ENCODE results near the gene CHST8. TPM values are rescaled to one million over a fixed set of nuclear protein-coding genes. Genes with fewer than 3 reads are reported as not detected.
"Not testable (repeated sequence)": the region's sequence is repeated elsewhere in the genome, so short reads cannot be mapped to it uniquely, and the experiment has no call there.

The CHST8 gene
- total RNA-seq, 1 donor from 2014 or later: not detected

DNA sequence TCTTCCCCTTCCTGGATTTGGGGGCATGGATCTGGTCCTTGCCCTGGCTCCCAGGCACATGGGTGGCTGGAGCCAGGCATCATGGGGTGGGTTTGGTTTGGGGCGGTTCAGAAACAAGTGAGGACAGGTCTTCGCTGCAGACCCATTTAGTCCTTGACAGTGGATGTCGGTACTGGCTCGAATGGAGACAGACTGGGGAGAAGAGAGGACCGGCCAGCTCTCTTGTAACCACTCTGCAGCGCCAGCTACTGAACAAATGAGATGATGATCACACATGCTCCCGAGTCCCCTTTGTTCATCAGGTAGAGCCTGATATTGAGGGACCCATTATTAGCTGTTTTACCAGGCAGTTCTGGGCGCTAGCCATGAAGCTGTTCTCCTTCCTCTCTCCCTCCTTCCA is 64.5 kb downstream of the CHST8 start:
- H3K4me3 Mint-ChIP-seq: no peak overlapping the region
- intact Hi-C loops (cut with micrococcal nuclease): no loop called here
- H3K9me3 Mint-ChIP-seq: no peaks in the 10 kb centered on the region
- no peak for DNase-seq (ENCODE audit: low spot score)
- no peaks in the 10 kb centered on the region for H3K36me3 Mint-ChIP-seq (ENCODE audit: low read depth)
- no peak overlapping the region for H3K27ac Mint-ChIP-seq
- H3K4me1 Mint-ChIP-seq (ENCODE audit: low read depth): no peaks in the 10 kb centered on the region
- peaks cover 6% of the 10 kb centered on the region for H3K27me3 Mint-ChIP-seq (ENCODE audit: insufficient read depth)

DNA sequence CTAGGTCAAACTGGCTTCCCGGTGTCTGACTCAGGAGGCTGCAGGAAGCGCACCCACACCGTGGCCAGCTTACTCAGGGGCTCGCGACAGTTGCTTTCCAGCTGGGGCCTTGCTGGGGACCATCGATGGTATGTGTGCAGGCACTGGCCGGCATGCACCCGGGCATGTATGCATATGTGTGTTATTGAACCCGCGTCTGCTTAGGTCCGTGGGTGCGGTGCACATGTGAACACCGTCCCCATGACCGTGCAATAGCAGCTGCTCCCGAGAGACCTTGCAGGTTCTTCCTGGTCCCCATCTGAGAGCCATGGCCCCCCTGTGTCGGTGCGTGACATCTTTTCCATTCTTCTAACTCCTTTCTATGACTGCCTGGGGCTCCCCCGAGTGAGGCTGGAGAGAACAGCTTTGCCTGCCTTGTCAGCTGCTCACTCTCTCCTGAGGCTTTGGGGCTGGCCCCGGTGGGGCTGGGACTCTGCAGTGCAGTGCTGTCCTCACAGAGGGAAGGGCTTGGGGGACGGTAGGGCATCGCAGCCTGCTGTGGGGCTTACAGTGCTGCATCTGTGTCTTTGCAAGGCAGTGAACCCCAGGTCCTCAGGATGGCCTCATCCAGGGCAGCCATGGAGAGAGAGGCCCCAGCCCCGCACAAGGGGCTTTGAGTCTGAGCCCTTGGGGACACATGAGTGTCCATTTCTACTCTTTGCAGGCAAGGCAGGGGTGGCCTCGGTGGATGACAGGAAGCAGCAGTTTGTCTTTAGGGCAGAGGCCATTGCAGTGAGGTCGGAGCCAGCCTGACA is 65.1 kb downstream of the CHST8 start:
- Mint-ChIP-seq H3K4me1 (ENCODE audit: low read depth) (no peaks in the 10 kb centered on the region), H3K27ac (no peak overlapping the region), H3K27me3 (ENCODE audit: insufficient read depth) (peaks cover 6% of the 10 kb centered on the region), H3K4me3 (no peak overlapping the region), H3K36me3 (ENCODE audit: low read depth) (no peaks in the 10 kb centered on the region), H3K9me3 (no peaks in the 10 kb centered on the region)
- intact Hi-C loops (cut with micrococcal nuclease): no loop called here
- DNase-seq (ENCODE audit: low spot score): no peak

DNA sequence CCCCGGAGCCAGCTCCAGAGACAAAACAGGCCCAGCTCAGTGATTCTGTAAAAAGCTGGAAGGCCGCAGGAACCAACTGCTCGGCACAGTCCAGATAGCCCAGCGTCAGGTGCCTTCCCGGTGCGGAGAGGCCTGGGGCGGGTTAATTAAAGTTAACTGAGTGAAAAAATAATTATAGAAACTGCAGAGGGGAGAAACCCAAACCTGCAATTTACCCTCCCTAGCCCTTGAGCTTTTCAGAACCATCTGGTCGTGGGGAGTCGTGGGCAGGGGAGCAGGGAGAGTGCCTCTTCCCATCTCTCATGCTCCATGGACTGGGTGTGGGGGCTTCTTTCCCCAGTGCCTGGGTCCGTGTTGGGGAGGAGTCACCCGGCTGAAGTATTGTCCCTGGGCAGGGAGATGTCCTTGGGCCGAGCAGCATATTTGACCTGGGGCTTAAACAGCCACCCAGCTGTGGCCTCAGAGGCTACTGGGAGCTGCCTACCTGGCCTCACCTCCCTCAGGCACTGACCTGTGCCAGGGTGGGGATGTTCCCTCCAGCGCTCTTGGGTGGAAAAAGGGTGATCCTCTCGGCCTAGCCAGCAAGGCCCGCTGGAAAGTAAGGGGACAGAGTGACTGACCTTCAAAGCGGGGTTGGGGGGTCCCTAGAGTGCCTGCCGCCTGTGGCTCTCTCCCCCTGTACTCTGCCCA is 65.9 kb downstream of the CHST8 start:
- Mint-ChIP-seq H3K27ac (no peak overlapping the region), H3K36me3 (ENCODE audit: low read depth) (no peaks in the 10 kb centered on the region), H3K27me3 (ENCODE audit: insufficient read depth) (peaks cover 6% of the 10 kb centered on the region), H3K4me3 (no peak overlapping the region), H3K4me1 (ENCODE audit: low read depth) (no peaks in the 10 kb centered on the region), H3K9me3 (no peaks in the 10 kb centered on the region)
- intact Hi-C loops (cut with micrococcal nuclease): no loop called here
- no peak for DNase-seq (ENCODE audit: low spot score)

GRCh38 chr19:33688171-33688992 is 66.6 kb downstream of the CHST8 start:
- H3K4me3 Mint-ChIP-seq: no peak overlapping the region
- intact Hi-C loops (cut with micrococcal nuclease): no loop called here
- H3K36me3 Mint-ChIP-seq (ENCODE audit: low read depth): no peaks in the 10 kb centered on the region
- H3K27me3 Mint-ChIP-seq (ENCODE audit: insufficient read depth): peaks cover 6% of the 10 kb centered on the region
- DNase-seq (ENCODE audit: low spot score): no peak
- H3K9me3 Mint-ChIP-seq: no peaks in the 10 kb centered on the region
- H3K4me1 Mint-ChIP-seq (ENCODE audit: low read depth): no peaks in the 10 kb centered on the region
- H3K27ac Mint-ChIP-seq: no peak overlapping the region

DNA sequence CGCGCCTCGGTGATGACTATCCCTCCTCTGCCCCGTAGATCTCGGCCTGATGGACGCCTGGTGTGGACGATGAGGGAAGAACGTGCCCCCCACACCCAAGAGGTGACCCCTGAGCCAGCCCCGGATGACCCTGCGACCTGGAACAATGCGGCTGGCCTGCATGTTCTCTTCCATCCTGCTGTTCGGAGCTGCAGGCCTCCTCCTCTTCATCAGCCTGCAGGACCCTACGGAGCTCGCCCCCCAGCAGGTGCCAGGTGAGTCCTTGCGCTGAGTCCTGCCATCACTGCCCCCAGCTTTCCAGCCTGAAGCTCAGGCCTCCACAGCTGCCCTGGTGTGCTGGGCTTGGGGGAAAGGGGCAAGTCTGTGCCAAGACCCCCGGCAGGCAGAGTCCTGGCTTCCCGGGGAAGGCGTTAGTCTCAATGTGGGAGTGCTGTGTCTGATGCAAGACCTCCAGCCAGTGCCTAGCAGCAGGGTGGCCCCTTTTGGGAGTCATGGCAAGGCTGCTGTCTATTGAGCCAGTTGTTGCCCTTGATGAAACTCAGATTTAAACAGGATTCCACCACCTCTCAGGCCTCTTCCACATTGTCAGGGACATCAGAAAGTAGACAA is 67.5 kb downstream of the CHST8 start:
- Mint-ChIP-seq H3K4me1 (ENCODE audit: low read depth) (no peaks in the 10 kb centered on the region), H3K27ac (no peak overlapping the region), H3K9me3 (no peaks in the 10 kb centered on the region), H3K36me3 (ENCODE audit: low read depth) (no peaks in the 10 kb centered on the region), H3K4me3 (no peak overlapping the region), H3K27me3 (ENCODE audit: insufficient read depth) (peaks cover 6% of the 10 kb centered on the region)
- DNase-seq (ENCODE audit: low spot score): no peak
- intact Hi-C loops (cut with micrococcal nuclease): no loop called here

DNA sequence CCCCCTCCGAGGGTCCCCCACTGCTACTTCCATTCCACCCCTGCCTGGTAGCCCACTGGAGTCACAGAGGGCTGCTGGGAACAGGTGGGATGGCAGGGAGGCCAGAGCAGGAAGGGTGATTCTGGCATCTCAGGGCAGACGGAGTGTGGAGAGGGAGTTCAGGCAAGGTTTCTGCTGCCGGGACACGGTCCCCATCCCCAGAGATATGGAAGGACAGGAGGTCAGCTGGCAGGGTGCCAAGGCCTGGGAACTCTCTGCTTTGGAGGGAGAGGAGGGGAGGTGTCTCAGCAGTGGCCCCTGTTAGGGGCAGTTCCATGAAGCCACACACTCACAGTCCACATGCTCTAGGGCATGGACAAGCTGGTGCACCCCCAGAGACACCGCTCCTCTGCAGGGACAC is 68.1 kb downstream of the CHST8 start:
- Mint-ChIP-seq H3K27ac (no peak overlapping the region), H3K36me3 (ENCODE audit: low read depth) (no peaks in the 10 kb centered on the region), H3K4me3 (no peak overlapping the region), H3K9me3 (no peaks in the 10 kb centered on the region), H3K27me3 (ENCODE audit: insufficient read depth) (peaks cover 4% of the 10 kb centered on the region), H3K4me1 (ENCODE audit: low read depth) (no peaks in the 10 kb centered on the region)
- intact Hi-C loops (cut with micrococcal nuclease): no loop called here
- DNase-seq (ENCODE audit: low spot score): no peak

DNA sequence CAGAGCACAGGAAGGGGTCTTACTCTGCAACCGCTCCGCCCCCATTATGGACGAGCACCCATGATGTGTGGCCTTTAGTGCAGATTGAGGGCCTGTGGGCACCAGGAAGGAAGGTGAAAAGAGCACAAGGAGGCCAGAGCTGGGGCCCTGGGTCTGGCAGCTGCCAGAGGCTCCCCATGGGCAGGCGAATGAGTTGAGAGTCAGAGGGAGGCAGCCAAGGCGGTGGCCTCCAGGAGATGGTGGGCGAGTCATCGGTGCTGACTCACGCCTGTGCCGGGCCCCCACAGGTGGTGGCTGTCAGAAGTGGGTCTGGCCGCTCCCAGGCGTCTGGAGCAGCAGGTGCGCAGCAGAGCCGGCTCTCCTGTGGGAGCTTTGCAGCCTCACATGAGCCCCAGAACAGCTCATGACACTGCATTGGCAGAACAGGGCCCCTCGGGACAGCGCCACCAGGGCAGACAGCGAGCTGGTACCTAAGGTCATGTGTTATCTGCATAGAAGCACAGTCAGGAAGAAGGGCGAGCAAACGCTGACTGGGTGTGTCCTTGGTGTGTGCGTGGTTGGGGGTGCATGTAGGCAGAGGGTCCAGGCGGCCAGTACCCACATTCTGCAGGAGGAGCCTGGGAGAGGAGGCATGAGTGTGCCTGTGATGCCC is 68.8 kb downstream of the CHST8 start:
- no peaks in the 10 kb centered on the region for H3K4me1 Mint-ChIP-seq (ENCODE audit: low read depth)
- no peak overlapping the region for H3K4me3 Mint-ChIP-seq
- H3K27me3 Mint-ChIP-seq (ENCODE audit: insufficient read depth): peaks cover 2% of the 10 kb centered on the region
- intact Hi-C loops (cut with micrococcal nuclease): no loop called here
- DNase-seq (ENCODE audit: low spot score): no peak
- no peaks in the 10 kb centered on the region for H3K9me3 Mint-ChIP-seq
- H3K27ac Mint-ChIP-seq: no peak overlapping the region
- H3K36me3 Mint-ChIP-seq (ENCODE audit: low read depth): no peaks in the 10 kb centered on the region

DNA sequence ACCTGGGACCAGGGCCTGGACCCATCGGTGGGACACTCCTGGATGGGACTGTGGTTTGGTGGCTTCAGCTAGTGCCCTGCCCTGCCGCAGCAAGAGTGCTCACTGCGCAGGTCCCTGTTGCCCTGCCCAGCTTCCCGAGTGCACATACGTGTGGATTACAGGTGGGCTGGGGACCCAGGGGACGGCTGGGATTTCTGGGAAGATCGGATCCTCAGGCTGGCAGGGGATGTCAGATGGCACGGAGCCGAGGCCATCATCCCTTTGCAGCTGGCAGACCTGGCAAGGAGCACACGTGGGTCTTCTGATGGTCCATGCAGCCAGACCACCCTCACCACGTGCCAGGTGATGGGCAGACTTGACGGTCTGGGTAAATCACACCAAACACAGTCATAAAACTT is 69.3 kb downstream of the CHST8 start:
- DNase-seq (ENCODE audit: low spot score): no peak
- Mint-ChIP-seq H3K36me3 (ENCODE audit: low read depth) (no peaks in the 10 kb centered on the region), H3K27ac (no peak overlapping the region), H3K4me1 (ENCODE audit: low read depth) (no peaks in the 10 kb centered on the region), H3K27me3 (ENCODE audit: insufficient read depth) (peaks cover 2% of the 10 kb centered on the region), H3K9me3 (no peaks in the 10 kb centered on the region), H3K4me3 (no peak overlapping the region)
- intact Hi-C loops (cut with micrococcal nuclease): no loop called here

DNA sequence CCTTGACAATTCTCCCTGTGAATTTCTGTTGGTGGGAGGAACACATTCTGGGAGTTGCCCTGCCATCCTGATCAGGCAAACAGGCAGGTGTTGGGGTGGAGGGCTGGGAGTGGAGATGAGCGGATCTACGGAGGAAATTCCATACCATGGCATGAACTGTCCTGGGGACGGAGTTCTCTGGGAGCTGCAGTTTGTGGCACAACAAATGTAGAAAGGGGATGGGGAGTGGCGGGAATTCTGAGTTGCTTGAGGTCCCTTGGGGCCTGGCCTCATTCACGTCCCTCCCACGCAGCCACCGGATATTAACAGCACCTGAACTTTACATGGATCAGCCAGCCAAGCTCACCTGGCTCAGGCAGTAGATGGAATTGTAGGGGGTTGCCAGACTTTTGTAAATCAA is 70.0 kb downstream of the CHST8 start:
- no peak overlapping the region for H3K4me3 Mint-ChIP-seq
- no peaks in the 10 kb centered on the region for H3K27me3 Mint-ChIP-seq (ENCODE audit: insufficient read depth)
- no peak for DNase-seq (ENCODE audit: low spot score)
- no peaks in the 10 kb centered on the region for H3K9me3 Mint-ChIP-seq
- intact Hi-C loops (cut with micrococcal nuclease): no loop called here
- no peak overlapping the region for H3K27ac Mint-ChIP-seq
- H3K36me3 Mint-ChIP-seq (ENCODE audit: low read depth): no peaks in the 10 kb centered on the region
- H3K4me1 Mint-ChIP-seq (ENCODE audit: low read depth): no peaks in the 10 kb centered on the region

DNA sequence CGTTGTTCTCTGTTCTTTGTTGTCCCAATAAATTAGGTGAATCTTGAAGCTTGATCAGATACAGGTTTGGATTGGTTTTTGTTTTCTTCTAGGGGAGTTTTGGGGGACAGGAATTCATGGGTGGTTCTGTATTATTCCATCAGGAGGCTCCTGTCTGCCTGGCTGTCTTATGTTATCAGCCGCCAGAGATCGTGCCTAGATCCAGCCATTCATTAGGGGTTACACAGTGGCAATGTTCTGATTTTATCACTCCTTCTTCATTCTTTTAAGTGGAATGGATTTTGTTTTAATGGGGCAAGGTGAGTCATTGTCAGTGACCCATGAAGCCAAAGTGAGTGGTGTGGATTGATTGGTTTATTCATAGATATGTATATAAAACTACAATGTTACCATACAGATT is 71.9 kb downstream of the CHST8 start:
- H3K4me3 Mint-ChIP-seq: no peak overlapping the region
- no peaks in the 10 kb centered on the region for H3K9me3 Mint-ChIP-seq
- no peaks in the 10 kb centered on the region for H3K36me3 Mint-ChIP-seq (ENCODE audit: low read depth)
- no peaks in the 10 kb centered on the region for H3K27me3 Mint-ChIP-seq (ENCODE audit: insufficient read depth)
- no peaks in the 10 kb centered on the region for H3K4me1 Mint-ChIP-seq (ENCODE audit: low read depth)
- H3K27ac Mint-ChIP-seq: no peak overlapping the region
- DNase-seq (ENCODE audit: low spot score): no peak
- intact Hi-C loops (cut with micrococcal nuclease): no loop called here

GRCh38 chr19:33695547-33695946 is 73.8 kb downstream of the CHST8 start:
- H3K9me3 Mint-ChIP-seq; H3K36me3 Mint-ChIP-seq (ENCODE audit: low read depth); H3K4me1 Mint-ChIP-seq (ENCODE audit: low read depth); DNase-seq (ENCODE audit: low spot score); H3K27ac Mint-ChIP-seq; intact Hi-C loops (cut with micrococcal nuclease); H3K27me3 Mint-ChIP-seq (ENCODE audit: insufficient read depth); H3K4me3 Mint-ChIP-seq: not testable (repeated sequence)

DNA sequence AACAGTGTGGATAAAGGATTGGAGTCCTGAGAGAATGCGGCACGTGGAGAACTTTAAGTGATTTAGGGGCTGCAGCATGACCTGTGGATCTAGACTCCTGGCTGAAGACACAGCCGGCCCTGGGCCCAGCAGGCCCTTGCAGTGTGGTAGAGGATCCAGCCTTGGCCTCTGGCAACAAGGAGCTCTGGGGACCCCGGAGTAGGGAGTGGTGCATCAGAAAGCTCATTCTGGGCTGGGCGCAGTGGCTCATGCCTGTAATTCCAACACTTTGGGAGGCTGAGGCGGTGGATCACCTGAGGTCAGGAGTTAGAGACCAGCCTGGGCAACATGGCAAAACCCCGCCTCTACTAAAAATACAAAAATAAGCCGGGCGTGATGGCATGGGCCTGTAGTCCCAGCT is 76.0 kb downstream of the CHST8 start:
- no peak overlapping the region for H3K27ac Mint-ChIP-seq
- no peaks in the 10 kb centered on the region for H3K27me3 Mint-ChIP-seq (ENCODE audit: insufficient read depth)
- H3K4me3 Mint-ChIP-seq: no peak overlapping the region
- no peak for DNase-seq (ENCODE audit: low spot score)
- H3K4me1 Mint-ChIP-seq (ENCODE audit: low read depth): no peaks in the 10 kb centered on the region
- intact Hi-C loops (cut with micrococcal nuclease): no loop called here
- H3K9me3 Mint-ChIP-seq: no peaks in the 10 kb centered on the region
- no peaks in the 10 kb centered on the region for H3K36me3 Mint-ChIP-seq (ENCODE audit: low read depth)
